ENCODE data around the gene PTPRD.

DNA sequence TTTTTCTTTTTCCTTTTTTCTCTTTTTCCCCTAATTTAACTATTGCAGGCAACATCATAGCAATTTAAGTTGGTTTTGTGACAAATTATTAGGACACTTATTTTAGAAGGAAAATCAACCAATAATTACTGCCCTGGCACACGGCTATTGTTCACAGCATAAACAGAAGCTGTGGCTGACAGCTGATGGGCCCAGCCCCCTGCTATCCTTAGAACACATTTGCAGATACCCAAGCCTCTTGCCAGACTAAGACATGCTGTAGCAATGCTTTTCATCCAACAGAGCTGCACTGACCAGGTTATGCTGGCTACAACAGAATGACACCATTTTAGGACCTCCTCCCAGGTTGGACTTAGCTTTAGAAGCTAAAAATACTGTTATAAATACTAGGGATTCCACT is 1960.5 kb downstream of the PTPRD start:
- TF ChIP-seq POLR2A (IDR thresholded peaks at IDR 0.05; ENCODE audit: low read depth, low read length) = no peak
- TF ChIP-seq MAZ (IDR thresholded peaks at IDR 0.05; ENCODE audit: borderline replicate concordance, low read depth, low read length) = no peak
- TF ChIP-seq, protein P1, sequence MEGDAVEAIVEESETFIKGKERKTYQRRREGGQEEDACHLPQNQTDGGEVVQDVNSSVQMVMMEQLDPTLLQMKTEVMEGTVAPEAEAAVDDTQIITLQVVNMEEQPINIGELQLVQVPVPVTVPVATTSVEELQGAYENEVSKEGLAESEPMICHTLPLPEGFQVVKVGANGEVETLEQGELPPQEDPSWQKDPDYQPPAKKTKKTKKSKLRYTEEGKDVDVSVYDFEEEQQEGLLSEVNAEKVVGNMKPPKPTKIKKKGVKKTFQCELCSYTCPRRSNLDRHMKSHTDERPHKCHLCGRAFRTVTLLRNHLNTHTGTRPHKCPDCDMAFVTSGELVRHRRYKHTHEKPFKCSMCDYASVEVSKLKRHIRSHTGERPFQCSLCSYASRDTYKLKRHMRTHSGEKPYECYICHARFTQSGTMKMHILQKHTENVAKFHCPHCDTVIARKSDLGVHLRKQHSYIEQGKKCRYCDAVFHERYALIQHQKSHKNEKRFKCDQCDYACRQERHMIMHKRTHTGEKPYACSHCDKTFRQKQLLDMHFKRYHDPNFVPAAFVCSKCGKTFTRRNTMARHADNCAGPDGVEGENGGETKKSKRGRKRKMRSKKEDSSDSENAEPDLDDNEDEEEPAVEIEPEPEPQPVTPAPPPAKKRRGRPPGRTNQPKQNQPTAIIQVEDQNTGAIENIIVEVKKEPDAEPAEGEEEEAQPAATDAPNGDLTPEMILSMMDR (conservative IDR thresholded peaks at IDR 0.05; ENCODE audit: low read depth, low read length) = no peak
- TF ChIP-seq RAD21 (IDR thresholded peaks at IDR 0.05; ENCODE audit: low read length) = no peak
- no peak for TF ChIP-seq RCOR1 (IDR thresholded peaks at IDR 0.05; ENCODE audit: insufficient replicate concordance, low read length)
- TF ChIP-seq RFX5 (IDR thresholded peaks at IDR 0.05; ENCODE audit: low read depth, low read length) = no peak
- TF ChIP-seq USF2 (IDR thresholded peaks at IDR 0.05; ENCODE audit: low read depth, low read length) = no peak
- TF ChIP-seq SMC3 (IDR thresholded peaks at IDR 0.05; ENCODE audit: low read depth, low read length) = no peak
- TF ChIP-seq MAFK (IDR thresholded peaks at IDR 0.05; ENCODE audit: low read depth, low read length) = no peak
- TF ChIP-seq ELK1 (IDR thresholded peaks at IDR 0.05; ENCODE audit: borderline replicate concordance, low read depth, low read length) = no peak
- no peak for TF ChIP-seq FOS (IDR thresholded peaks at IDR 0.05; ENCODE audit: low read depth, low read length)
- TF ChIP-seq MXI1 (IDR thresholded peaks at IDR 0.05; ENCODE audit: borderline replicate concordance, low read depth, low read length) = no peak
